Lung (tissue), 12 donors: Measurements from ENCODE around the gene NUP210L. TPM values are rescaled to one million over a fixed set of nuclear protein-coding genes. Genes with fewer than 3 reads are reported as not detected.
"Not testable (repeated sequence)": the region's sequence is repeated elsewhere in the genome, so short reads cannot be mapped to it uniquely, and the experiment has no call there.

ENCODE experiments used
- ATAC-seq: fragments of 200-7000 bp; cut with Tn5 transposase; one replicate; pipeline ENCODE4 v1.9.1; 2020; ENCODE audit warnings: moderate number of reproducible peaks; ENCODE audit not compliant: insufficient read depth, low FRiP score
- DNase-seq, 3 donors: peaks; one replicate each; pipeline ENCODE4 v3.0.0-alpha.2; 2013 to 2017
- H3K27ac ChIP-seq, 2 donors: one replicate each; pipeline ENCODE4 v1.5.1; 2013; ENCODE audit warnings: mild to moderate bottlenecking in 2 of 2, moderate library complexity in 2 of 2, control low read depth in 1 of 2, inconsistent platforms in 1 of 2, low read depth in 1 of 2, low read length in 1 of 2
- H3K27me3 ChIP-seq, 3 donors: one replicate each; pipeline ENCODE4 v1.5.1; 2013; ENCODE audit warnings: low read length in 2 of 3; ENCODE audit not compliant: control insufficient read depth in 3 of 3, insufficient read depth in 3 of 3
- H3K36me3 ChIP-seq, 4 donors: one replicate each; pipeline ENCODE4 v1.5.1; 2013; ENCODE audit warnings: low read length in 4 of 4, mild to moderate bottlenecking in 1 of 4, moderate library complexity in 1 of 4; ENCODE audit not compliant: control insufficient read depth in 4 of 4, insufficient read depth in 4 of 4
- H3K4me1 ChIP-seq, 5 donors: one replicate each; pipeline ENCODE4 v1.5.1; 2013; ENCODE audit warnings: low read length in 5 of 5, mild to moderate bottlenecking in 2 of 5, moderate library complexity in 1 of 5; ENCODE audit not compliant: control insufficient read depth in 5 of 5, insufficient read depth in 5 of 5
- H3K4me3 ChIP-seq: one replicate; pipeline ENCODE4 v1.5.1; 2013; ENCODE audit warnings: mild to moderate bottlenecking, control low read depth, moderate library complexity
- H3K9ac ChIP-seq, 2 donors: one replicate each; pipeline ENCODE4 v1.5.1; 2013; ENCODE audit warnings: low read length in 2 of 2, control low read depth in 1 of 2; ENCODE audit not compliant: insufficient read depth in 1 of 2
- H3K9me3 ChIP-seq, 4 donors: one replicate each; pipeline ENCODE4 v1.5.1; 2013; ENCODE audit warnings: low read length in 3 of 4, mild to moderate bottlenecking in 1 of 4, moderate library complexity in 1 of 4; ENCODE audit not compliant: control insufficient read depth in 4 of 4, insufficient read depth in 3 of 4
- CTCF ChIP-seq: IDR thresholded peaks from 2 replicates; pipeline ENCODE4 v1.5.1; 2012; ENCODE audit warnings: mild to moderate bottlenecking; ENCODE audit errors: control extremely low read depth, extremely low read depth
- WGBS, 2 donors: extraction: QIAGEN DNeasy Blood & Tissue Kit; methylation state at CpG; one replicate each; pipeline ENCODE4 v1.1.7; 2013; 5-methylcytosine and 5-hydroxymethylcytosine counted together
- polyA plus RNA-seq, 2 donors: library from polyadenylated mRNA; stranded (reverse); fragments of 200-250 nt; gene quantifications; one replicate each; pipeline ENCODE4 v1.2.1, GENCODE V29; 2013
- total RNA-seq, 2 donors: library from RNA; depleted of rRNA in 1 of 2; stranded (reverse); fragments of >200 nt in 1 of 2; gene quantifications; one replicate each; pipeline ENCODE4 v1.2.1, GENCODE V29; 2014 to 2021
- donor health status: control.
- donor health status: control.
- donor health status: Bipolar disorder and iron deficiency.
- donor health status: healthy.
- donor health status: DM: yes; HTN: yes; CAD: no.

The NUP210L gene
- total and polyA plus RNA-seq, 4 donors = 0.03 to 0.26 (median 0.09) TPM

- Histone ChIP-seq H3K4me1 (no peaks in the 10 kb centered on the region), H3K9me3 (no peaks in the 10 kb centered on the region), H3K36me3 (no peaks in the 10 kb centered on the region), H3K9ac (no peak overlapping the region), H3K27ac (no peak overlapping the region), H3K4me3 (no peak overlapping the region), H3K27me3 (no peaks in the 10 kb centered on the region)
- ATAC-seq (no peak), DNase-seq (no peak)
- no peak for TF ChIP-seq CTCF
- 79 to 80% methylated on average over 2 of the region's 2 CpGs for WGBS, 2 donors
Measured at GRCh38 chr1:154087574-154087973, 67.3 kb downstream of the NUP210L start.

- H3K27ac ChIP-seq, H3K9ac ChIP-seq, H3K4me1 ChIP-seq, H3K9me3 ChIP-seq, ATAC-seq, H3K27me3 ChIP-seq, H3K4me3 ChIP-seq, H3K36me3 ChIP-seq, DNase-seq: not testable (repeated sequence)
- 70 to 85% methylated on average over 6 of the region's 6 CpGs for WGBS, 2 donors
Measured at GRCh38 chr1:154083057-154083456, 71.8 kb downstream of the NUP210L start.

GRCh38 chr1:154081386-154082126 lies 73.3 kb downstream of the NUP210L start:
- no peaks in the 10 kb centered on the region for H3K27me3 ChIP-seq
- TF ChIP-seq CTCF = no peak
- H3K27ac ChIP-seq = no peak overlapping the region
- H3K9ac ChIP-seq = no peak overlapping the region
- WGBS, 2 donors = 79 to 83% methylated on average over 6 of the region's 6 CpGs
- no peaks in the 10 kb centered on the region for H3K4me1 ChIP-seq
- H3K36me3 ChIP-seq = no peaks in the 10 kb centered on the region
- no peak for ATAC-seq
- peaks cover 0 to 5% (median 1%) of the 10 kb centered on the region in 4 donors for H3K9me3 ChIP-seq
- no peak overlapping the region for H3K4me3 ChIP-seq
- no peak for DNase-seq

GRCh38 chr1:154076413-154076812 lies 78.5 kb downstream of the NUP210L start:
- Histone ChIP-seq H3K4me3 (no peak overlapping the region), H3K36me3 (no peaks in the 10 kb centered on the region), H3K4me1 (no peaks in the 10 kb centered on the region), H3K9me3 (peaks cover 0 to 7% (median 1%) of the 10 kb centered on the region in 4 donors), H3K27me3 (no peaks in the 10 kb centered on the region), H3K9ac (no peak overlapping the region), H3K27ac (no peak overlapping the region)
- TF ChIP-seq CTCF = no peak
- no peak for ATAC-seq
- DNase-seq = no peak
- WGBS, 2 donors = 91 to 93% methylated on average over 2 of the region's 2 CpGs
